Naive thymus-derived CD8-positive, alpha-beta T cell (primary cell): ENCODE measurements around the gene SIGLEC10. TPM values are rescaled to one million over a fixed set of nuclear protein-coding genes. Genes with fewer than 3 reads are reported as not detected.
"Not testable (repeated sequence)": the region's sequence is repeated elsewhere in the genome, so short reads cannot be mapped to it uniquely, and the experiment has no call there.

ENCODE experiments used
- ATAC-seq, 2 donors: fragments of 150-1000 bp; cut with Tn5 transposase in 1 of 2; sonication (Bioruptor Pico), chemical (Tn5 transposase) in 1 of 2; 1 replicate in 1 of 2; 2 replicates in 1 of 2; pipeline ENCODE4 v1.10.0; 2021; ENCODE audit warnings: mild to moderate bottlenecking in 2 of 2, moderate library complexity in 2 of 2
- POLR2A ChIA-PET: fragments of 350-600 bp; sonication (Branson Sonifier 250); formaldehyde crosslinking; loops from one replicate; lab custom pipeline; 2021; ENCODE audit warnings: antibody characterized with exemption; lab: Charles Lee
- DNase-seq, 10 donors: peaks; one replicate each; pipeline versions ENCODE4 v3.0.0 to v3.0.0-alpha.2; 2020 to 2022
- H3K27ac Mint-ChIP-seq, 10 donors: one replicate each; pipeline ENCODE4 v1.8.0; 2020 to 2022; ENCODE audit warnings: mild to moderate bottlenecking in 10 of 10, mixed read lengths in 10 of 10, moderate library complexity in 4 of 10, inconsistent platforms in 1 of 10
- H3K27me3 Mint-ChIP-seq, 5 donors: one replicate each; pipeline ENCODE4 v1.8.0; 2021 to 2022; ENCODE audit warnings: mixed read lengths in 5 of 5
- H3K36me3 Mint-ChIP-seq, 3 donors: one replicate each; pipeline ENCODE4 v1.8.0; 2020 to 2022; ENCODE audit warnings: mixed read lengths in 3 of 3, mild to moderate bottlenecking in 2 of 3, inconsistent platforms in 1 of 3
- H3K4me1 Mint-ChIP-seq, 4 donors: one replicate each; pipeline ENCODE4 v1.8.0; 2021 to 2022; ENCODE audit warnings: mixed read lengths in 4 of 4
- H3K4me3 Mint-ChIP-seq, 10 donors: one replicate each; pipeline ENCODE4 v1.8.0; 2020 to 2022; ENCODE audit warnings: mild to moderate bottlenecking in 10 of 10, mixed read lengths in 10 of 10, moderate library complexity in 6 of 10, inconsistent platforms in 1 of 10
- H3K9me3 Mint-ChIP-seq, 9 donors: one replicate each; pipeline ENCODE4 v1.8.0; 2020 to 2022; ENCODE audit warnings: mixed read lengths in 9 of 9, mild to moderate bottlenecking in 3 of 9, inconsistent platforms in 1 of 9, moderate library complexity in 1 of 9
- polyA plus RNA-seq, 3 donors: library from polyadenylated mRNA; unstranded; fragments of 300-500 nt; fragmentation: Illumina TruSeq; gene quantifications; one replicate each; pipeline ENCODE4 v1.2.3, GENCODE V29; 2021
- total RNA-seq, 8 experiments: library from RNA in 2 of 8; stranded (reverse) in 2 of 8; gene quantifications; one replicate each; pipeline ENCODE4 v1.2.3 and lab custom pipeline; 2021 to 2026

The SIGLEC10 gene
- total and polyA plus RNA-seq, 5 experiments from 2014 or later = 0.06 to 1.2 (median 0.24) TPM

GRCh38 chr19:51431124-51431523 lies 13.7 kb upstream of the SIGLEC10 start:
- peaks cover 0 to 3% (median under 1%) of the 10 kb centered on the region in 5 donors for H3K27me3 Mint-ChIP-seq
- no peak overlapping the region for H3K4me3 Mint-ChIP-seq
- H3K36me3 Mint-ChIP-seq = no peaks in the 10 kb centered on the region
- no peaks in the 10 kb centered on the region for H3K9me3 Mint-ChIP-seq
- DNase-seq = no peak
- H3K4me1 Mint-ChIP-seq = peaks cover 0 to 4% (median 0%) of the 10 kb centered on the region in 4 donors
- ATAC-seq = no peak
- H3K27ac Mint-ChIP-seq = no peak overlapping the region
- POLR2A ChIA-PET = no interaction called here

DNA sequence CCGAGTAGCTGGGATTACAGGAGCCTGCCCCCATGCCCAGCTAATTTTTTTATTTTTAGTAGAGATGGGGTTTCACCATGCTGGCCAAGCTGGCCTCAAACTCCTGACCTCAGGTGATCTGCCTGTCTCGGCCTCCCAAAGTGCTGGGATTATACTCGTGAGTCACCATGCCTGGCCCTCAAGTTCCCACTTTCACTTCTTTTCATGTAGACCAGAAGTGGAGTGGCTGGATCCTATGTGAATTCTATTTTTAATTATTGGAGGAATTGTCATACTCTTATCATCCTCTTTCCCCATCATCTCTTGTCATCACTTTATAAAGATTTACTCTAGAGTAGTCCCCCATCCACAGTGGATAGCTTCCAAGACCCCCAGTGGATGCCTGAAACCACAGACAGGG lies 12.8 kb upstream of the SIGLEC10 start:
- peaks cover 0 to 2% (median 0%) of the 10 kb centered on the region in 5 donors for H3K27me3 Mint-ChIP-seq
- H3K27ac Mint-ChIP-seq = no peak overlapping the region
- H3K4me1 Mint-ChIP-seq = peaks cover 0 to 4% (median 0%) of the 10 kb centered on the region in 4 donors
- POLR2A ChIA-PET = no interaction called here
- no peaks in the 10 kb centered on the region for H3K36me3 Mint-ChIP-seq
- H3K9me3 Mint-ChIP-seq = no peaks in the 10 kb centered on the region
- DNase-seq (no peak), ATAC-seq (no peak)
- no peak overlapping the region for H3K4me3 Mint-ChIP-seq

DNA sequence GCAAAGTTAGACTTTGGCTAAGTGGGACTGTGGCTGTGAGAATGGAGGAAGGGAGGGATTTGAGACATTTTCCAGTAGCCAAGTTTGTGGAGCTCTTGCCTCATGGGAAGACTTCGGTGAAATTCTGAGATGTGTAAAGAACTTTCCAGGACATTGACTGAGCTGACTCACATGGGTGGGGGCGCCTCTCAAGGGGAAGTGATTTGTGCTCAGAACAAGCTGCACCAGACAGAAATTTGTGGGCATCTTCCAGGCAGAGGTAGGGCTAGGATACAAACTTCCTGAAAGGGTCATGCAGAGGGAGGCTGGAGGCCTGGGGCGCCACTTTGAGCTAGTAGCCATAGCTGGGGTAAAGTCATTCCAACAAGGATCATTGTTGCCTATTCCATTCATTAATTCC lies 9.8 kb upstream of the SIGLEC10 start:
- DNase-seq (no peak), ATAC-seq (no peak)
- H3K27ac Mint-ChIP-seq = no peak overlapping the region
- no peaks in the 10 kb centered on the region for H3K9me3 Mint-ChIP-seq
- H3K36me3 Mint-ChIP-seq = no peaks in the 10 kb centered on the region
- POLR2A ChIA-PET = no interaction called here
- no peak overlapping the region for H3K4me3 Mint-ChIP-seq
- peaks cover 0 to 4% (median 1%) of the 10 kb centered on the region in 4 donors for H3K4me1 Mint-ChIP-seq
- peaks cover 0 to 12% (median 3%) of the 10 kb centered on the region in 5 donors for H3K27me3 Mint-ChIP-seq

DNA sequence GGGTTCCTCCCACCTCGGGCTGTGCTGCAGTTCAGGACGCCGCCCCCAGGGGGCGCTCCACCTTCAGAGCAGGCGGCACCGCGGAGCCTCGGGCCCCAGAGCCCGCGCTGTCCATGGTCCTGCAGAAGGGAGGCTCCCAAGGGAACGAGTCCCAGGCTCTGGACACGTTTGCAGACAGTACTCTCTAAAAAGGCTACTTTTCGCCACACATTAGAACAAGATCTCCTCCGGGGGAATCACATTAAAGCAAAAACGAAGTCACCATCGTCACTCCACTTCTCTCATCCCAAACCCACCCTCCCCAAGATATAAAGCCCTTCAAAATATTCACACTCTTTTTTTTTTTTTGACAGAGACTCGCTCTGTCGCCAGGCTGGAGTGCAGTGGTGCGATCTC lies 4.6 kb upstream of the SIGLEC10 start:
- H3K4me1 Mint-ChIP-seq = peaks cover 4 to 24% (median 6%) of the 10 kb centered on the region in 4 donors
- H3K9me3 Mint-ChIP-seq = no peaks in the 10 kb centered on the region
- H3K36me3 Mint-ChIP-seq = no peaks in the 10 kb centered on the region
- peaks cover 9 to 32% (median 10%) of the 10 kb centered on the region in 5 donors for H3K27me3 Mint-ChIP-seq
- H3K27ac Mint-ChIP-seq = peak overlapping the region in 3 of 10 donors; percentile 31 to 86 (median 57)
- peak overlapping the region in 3 of 10 donors; percentile 4 to 57 (median 6) for H3K4me3 Mint-ChIP-seq
- ATAC-seq = peak; percentile 73 to 89
- POLR2A ChIA-PET = interaction anchor here (0.7 to 2.7 kb wide), 2 partner anchors 18 to 26 kb away, joined by 3 to 20 read pairs; no protein-coding TSS in a partner anchor
- DNase-seq = peak; percentile 60 to 89 (median 80)

DNA sequence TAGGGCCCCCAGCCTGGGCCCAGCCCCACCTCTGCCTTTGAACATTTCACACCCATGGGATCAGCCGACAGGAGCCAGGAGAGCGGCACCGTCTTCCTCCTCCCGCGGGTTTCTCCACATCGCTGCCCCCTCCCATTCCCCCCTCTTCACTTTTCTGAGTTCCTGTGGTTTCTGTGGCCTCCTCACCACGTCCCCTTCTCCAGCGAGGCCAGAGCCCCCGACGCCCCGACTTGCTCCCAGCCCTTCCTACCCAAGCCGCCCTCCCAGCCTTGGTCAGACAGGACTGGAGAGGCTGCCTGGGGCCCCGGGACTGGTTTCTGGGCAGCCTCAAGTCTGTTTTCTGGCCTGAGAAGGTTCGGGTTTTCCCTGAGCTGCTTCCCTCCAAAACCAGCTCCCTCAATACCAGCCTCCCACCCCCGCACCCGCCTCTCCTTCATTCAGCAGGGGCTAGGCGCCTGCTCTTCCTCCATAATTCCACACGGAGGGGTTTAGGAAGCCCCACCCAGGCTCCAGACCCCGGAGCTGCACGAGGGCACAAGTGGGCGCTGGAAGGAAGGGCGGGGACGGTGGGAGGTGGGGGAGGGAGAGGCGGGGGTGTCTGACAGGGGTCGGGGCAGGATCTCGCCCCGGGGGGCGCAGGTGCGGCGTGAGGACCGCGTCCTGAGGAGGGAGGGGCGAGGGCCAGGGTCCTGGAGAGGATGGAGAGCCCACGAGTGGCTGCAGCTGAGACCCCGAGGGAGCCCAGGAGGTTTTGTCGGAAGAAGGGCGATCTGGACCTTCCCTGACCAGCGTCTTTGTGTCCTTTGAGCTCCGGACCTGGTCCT lies 4.0 kb upstream of the SIGLEC10 start:
- DNase-seq (no peak), ATAC-seq (no peak)
- Mint-ChIP-seq H3K27ac (peak overlapping the region in 2 of 10 donors; percentile 24 to 86), H3K4me3 (no peak overlapping the region), H3K36me3 (no peaks in the 10 kb centered on the region), H3K4me1 (peaks cover 5 to 28% (median 7%) of the 10 kb centered on the region in 4 donors), H3K27me3 (peaks cover 10 to 36% (median 12%) of the 10 kb centered on the region in 5 donors), H3K9me3 (no peaks in the 10 kb centered on the region)
- POLR2A ChIA-PET = interaction anchor here (2.7 kb wide), 1 partner anchor 19 kb away, joined by 20 read pairs; no protein-coding TSS in a partner anchor

GRCh38 chr19:51420511-51420910 lies 3.1 kb upstream of the SIGLEC10 start:
- not testable (repeated sequence) for ATAC-seq, DNase-seq, H3K27ac Mint-ChIP-seq, H3K9me3 Mint-ChIP-seq, H3K4me3 Mint-ChIP-seq, H3K36me3 Mint-ChIP-seq
- Mint-ChIP-seq H3K4me1 (peaks cover 5 to 28% (median 7%) of the 10 kb centered on the region in 4 donors), H3K27me3 (peaks cover 10 to 37% (median 12%) of the 10 kb centered on the region in 5 donors)
- POLR2A ChIA-PET = interaction anchor here (2.7 kb wide), 1 partner anchor 20 kb away, joined by 20 read pairs; no protein-coding TSS in a partner anchor

DNA sequence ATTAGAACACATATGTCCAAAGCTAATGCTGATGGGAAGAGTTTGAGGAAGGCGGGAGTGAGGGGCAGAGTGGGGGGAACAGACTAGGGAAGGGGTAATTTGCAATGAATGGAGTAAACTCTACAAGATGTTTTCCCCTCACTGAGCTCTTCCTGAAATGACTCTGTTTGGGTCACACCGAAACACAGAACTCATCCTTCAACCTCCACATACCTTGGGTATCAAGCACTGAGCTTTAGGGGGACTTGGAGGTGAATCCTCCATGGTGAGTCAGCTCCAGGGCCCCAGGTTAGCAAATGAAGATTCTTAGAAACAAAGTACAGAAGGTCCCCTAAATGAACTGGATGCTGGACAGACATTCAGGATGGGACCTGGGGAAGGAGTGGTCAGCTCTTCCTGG lies 1.3 kb upstream of the SIGLEC10 start:
- DNase-seq (no peak), ATAC-seq (no peak)
- H3K27me3 Mint-ChIP-seq = peaks cover 7 to 37% (median 12%) of the 10 kb centered on the region in 5 donors
- H3K36me3 Mint-ChIP-seq = no peaks in the 10 kb centered on the region
- H3K4me3 Mint-ChIP-seq = no peak overlapping the region
- POLR2A ChIA-PET = no interaction called here
- H3K9me3 Mint-ChIP-seq = no peaks in the 10 kb centered on the region
- no peak overlapping the region for H3K27ac Mint-ChIP-seq
- peaks cover 5 to 28% (median 7%) of the 10 kb centered on the region in 4 donors for H3K4me1 Mint-ChIP-seq

DNA sequence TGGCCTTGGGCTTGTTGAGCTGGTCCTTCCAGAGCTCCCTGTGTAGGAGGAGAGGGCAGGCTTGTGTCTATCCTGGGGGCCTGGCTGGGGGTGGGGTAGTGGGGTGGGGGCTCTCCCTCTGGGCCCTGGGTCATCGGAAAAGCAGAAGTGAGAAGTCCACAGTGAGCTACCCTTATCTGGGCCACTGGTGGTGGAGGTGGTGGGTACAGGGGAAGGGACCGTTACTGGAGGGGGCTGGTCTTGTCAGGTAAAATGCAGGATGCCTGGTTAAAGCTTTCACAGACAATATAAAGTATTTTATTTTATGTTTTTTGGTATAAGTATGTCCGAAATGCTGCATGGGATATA lies 342 bp upstream of the SIGLEC10 start:
- Mint-ChIP-seq H3K4me1 (peaks cover 5 to 28% (median 7%) of the 10 kb centered on the region in 4 donors), H3K36me3 (no peaks in the 10 kb centered on the region), H3K4me3 (no peak overlapping the region), H3K27me3 (peaks cover 5 to 36% (median 12%) of the 10 kb centered on the region in 5 donors), H3K9me3 (no peaks in the 10 kb centered on the region), H3K27ac (peak overlapping the region in 2 of 10 donors; percentile 74 to 76)
- DNase-seq (no peak), ATAC-seq (no peak)
- POLR2A ChIA-PET = interaction anchor here (1.1 kb wide), 1 partner anchor 77 kb away, joined by 3 read pairs; no protein-coding TSS in a partner anchor

GRCh38 chr19:51416422-51416821 lies 1.0 kb downstream of the SIGLEC10 start:
- ATAC-seq, H3K4me3 Mint-ChIP-seq, H3K36me3 Mint-ChIP-seq, DNase-seq, H3K27ac Mint-ChIP-seq, H3K9me3 Mint-ChIP-seq: not testable (repeated sequence)
- peaks cover 3 to 29% (median 12%) of the 10 kb centered on the region in 5 donors for H3K27me3 Mint-ChIP-seq
- H3K4me1 Mint-ChIP-seq = peaks cover 0 to 24% (median 5%) of the 10 kb centered on the region in 4 donors
- POLR2A ChIA-PET = interaction anchor here (0.6 kb wide), 1 partner anchor 83 kb away, joined by 3 read pairs; no protein-coding TSS in a partner anchor

GRCh38 chr19:51415187-51415586 lies 2.3 kb downstream of the SIGLEC10 start:
- Mint-ChIP-seq H3K4me1 (peaks cover 0 to 23% (median 5%) of the 10 kb centered on the region in 4 donors), H3K27me3 (peaks cover 3 to 20% (median 14%) of the 10 kb centered on the region in 5 donors), H3K36me3 (no peaks in the 10 kb centered on the region), H3K27ac (no peak overlapping the region), H3K9me3 (no peaks in the 10 kb centered on the region), H3K4me3 (no peak overlapping the region)
- DNase-seq (no peak), ATAC-seq (no peak)
- POLR2A ChIA-PET = no interaction called here

- no peaks in the 10 kb centered on the region for H3K36me3 Mint-ChIP-seq
- H3K27ac Mint-ChIP-seq = no peak overlapping the region
- peaks cover 0 to 2% (median 0%) of the 10 kb centered on the region in 9 donors for H3K9me3 Mint-ChIP-seq
- H3K27me3 Mint-ChIP-seq = peaks cover 0 to 18% (median 6%) of the 10 kb centered on the region in 5 donors
- peaks cover 0 to 15% (median 0%) of the 10 kb centered on the region in 4 donors for H3K4me1 Mint-ChIP-seq
- DNase-seq (no peak), ATAC-seq (no peak)
- POLR2A ChIA-PET = no interaction called here
- H3K4me3 Mint-ChIP-seq = no peak overlapping the region
Observed at GRCh38 chr19:51410950-51411748, 6.3 kb downstream of the SIGLEC10 start.

GRCh38 chr19:51407511-51408131 lies 9.8 kb downstream of the SIGLEC10 start:
- no peak overlapping the region for H3K4me3 Mint-ChIP-seq
- POLR2A ChIA-PET = no interaction called here
- ATAC-seq (peak; percentile 50 to 63), DNase-seq (peak in 4 of 10 donors; percentile 9 to 37 (median 24))
- H3K9me3 Mint-ChIP-seq = peaks cover 0 to 13% (median 8%) of the 10 kb centered on the region in 9 donors
- H3K36me3 Mint-ChIP-seq = peaks cover 0 to 10% (median 6%) of the 10 kb centered on the region in 3 donors
- H3K27ac Mint-ChIP-seq = peak overlapping the region in 1 of 10 donors; percentile 9
- peaks cover 0 to 15% (median 0%) of the 10 kb centered on the region in 4 donors for H3K4me1 Mint-ChIP-seq
- peaks cover 0 to 22% (median 7%) of the 10 kb centered on the region in 5 donors for H3K27me3 Mint-ChIP-seq
